Spleen (tissue), 7 donors: ENCODE measurements around the gene SLC35E2B.

Source experiments
- POLR2A ChIP-seq, 3 donors: fragments of 450-650 bp; IDR thresholded peaks; one replicate each; pipeline ENCODE4 v1.5.1; 2017; ENCODE audit warnings: antibody characterized with exemption in 3 of 3, mild to moderate bottlenecking in 1 of 3
- TF ChIP-seq, protein P1 (sequence below), 11 experiments: fragments of 200-600 bp in 7 of 11; fragments of 450-650 bp in 4 of 11; sonication (generic) in 4 of 11; IDR thresholded peaks in 8 of 11; conservative IDR thresholded peaks in 3 of 11; 1 replicate in 7 of 11; 2 replicates in 4 of 11; pipeline versions ENCODE4 v1.4.0 to v1.8.0; 2016 to 2021; ENCODE audit warnings: antibody characterized with exemption in 11 of 11, inconsistent platforms in 4 of 11, mild to moderate bottlenecking in 1 of 11
- donor health status: DM: no; HTN: no; CAD: no; lungs with moderate emphysema.
- donor health status: DM: no; HTN: no; CAD: no.
- donor health status: DM: no; HTN: no; CAD: no.

DNA sequence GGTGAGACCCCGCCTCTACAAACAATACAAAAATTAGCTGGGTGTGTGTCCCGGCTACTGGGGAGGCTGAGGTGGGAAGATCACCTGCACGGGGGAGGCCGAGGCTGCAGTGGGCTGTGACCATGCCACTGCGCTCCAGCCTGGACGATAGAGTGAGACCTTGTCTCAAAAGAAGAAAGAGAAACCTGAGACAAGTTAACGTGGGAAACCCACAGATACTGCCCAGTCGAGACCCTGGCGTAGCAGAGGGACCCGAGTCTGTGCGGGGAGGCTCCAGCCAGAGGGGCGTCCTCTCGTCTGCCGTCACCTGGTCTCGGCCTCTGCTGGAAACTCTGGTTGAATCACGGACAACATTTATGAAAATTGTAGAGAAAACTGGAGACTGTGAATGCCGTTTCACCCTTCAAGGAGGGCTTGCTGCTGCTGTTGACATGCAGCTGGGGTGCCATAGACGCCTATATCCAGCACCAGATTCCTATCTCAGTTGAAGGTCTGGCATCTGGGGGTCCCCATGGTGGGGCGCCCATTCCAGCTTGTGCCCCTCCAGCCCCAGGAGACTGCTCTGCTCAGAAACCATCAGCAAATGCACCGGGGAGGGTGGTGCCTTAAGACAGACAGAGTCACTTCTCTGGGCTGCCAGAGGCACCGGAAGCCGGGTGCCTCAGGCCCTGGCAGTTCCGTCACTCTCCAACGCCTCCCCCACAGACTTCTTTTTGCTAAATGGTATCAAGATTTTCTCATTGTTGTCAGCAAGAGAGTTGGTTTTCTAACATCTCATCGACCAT is 20.2 kb downstream of the SLC35E2B start:
- TF ChIP-seq, protein P1, sequence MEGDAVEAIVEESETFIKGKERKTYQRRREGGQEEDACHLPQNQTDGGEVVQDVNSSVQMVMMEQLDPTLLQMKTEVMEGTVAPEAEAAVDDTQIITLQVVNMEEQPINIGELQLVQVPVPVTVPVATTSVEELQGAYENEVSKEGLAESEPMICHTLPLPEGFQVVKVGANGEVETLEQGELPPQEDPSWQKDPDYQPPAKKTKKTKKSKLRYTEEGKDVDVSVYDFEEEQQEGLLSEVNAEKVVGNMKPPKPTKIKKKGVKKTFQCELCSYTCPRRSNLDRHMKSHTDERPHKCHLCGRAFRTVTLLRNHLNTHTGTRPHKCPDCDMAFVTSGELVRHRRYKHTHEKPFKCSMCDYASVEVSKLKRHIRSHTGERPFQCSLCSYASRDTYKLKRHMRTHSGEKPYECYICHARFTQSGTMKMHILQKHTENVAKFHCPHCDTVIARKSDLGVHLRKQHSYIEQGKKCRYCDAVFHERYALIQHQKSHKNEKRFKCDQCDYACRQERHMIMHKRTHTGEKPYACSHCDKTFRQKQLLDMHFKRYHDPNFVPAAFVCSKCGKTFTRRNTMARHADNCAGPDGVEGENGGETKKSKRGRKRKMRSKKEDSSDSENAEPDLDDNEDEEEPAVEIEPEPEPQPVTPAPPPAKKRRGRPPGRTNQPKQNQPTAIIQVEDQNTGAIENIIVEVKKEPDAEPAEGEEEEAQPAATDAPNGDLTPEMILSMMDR (IDR thresholded peaks at IDR 0.05 in 8 of 11, conservative IDR thresholded peaks at IDR 0.05 in 3 of 11): no peak
- TF ChIP-seq POLR2A (IDR thresholded peaks at IDR 0.05): no peak
